ENCODE measurements around the gene SPDYE16. TPM values are rescaled to one million over a fixed set of nuclear protein-coding genes. Genes with fewer than 3 reads are reported as not detected.
"Not testable (repeated sequence)": the region's sequence is repeated elsewhere in the genome, so short reads cannot be mapped to it uniquely, and the experiment has no call there.

Gene SPDYE16
- total RNA-seq, 2 donors from 2014 or later, result 0.10 TPM; not detected in 1

- DNase-seq (ENCODE audit: low spot score in 2 of 2); H3K27ac Mint-ChIP-seq; H3K9me3 Mint-ChIP-seq; H3K36me3 Mint-ChIP-seq: not testable (repeated sequence)
- peak in 1 of 2 donors; percentile 19 for ATAC-seq
Measured at GRCh38 chr7:76511911-76512885, 30.9 kb downstream of the SPDYE16 start.

GRCh38 chr7:76511200-76511910 lies 31.7 kb downstream of the SPDYE16 start:
- not testable (repeated sequence) for ATAC-seq; H3K9me3 Mint-ChIP-seq; H3K27ac Mint-ChIP-seq; H3K36me3 Mint-ChIP-seq; DNase-seq (ENCODE audit: low spot score in 2 of 2)

GRCh38 chr7:76509931-76510877 lies 32.9 kb downstream of the SPDYE16 start, which contains the start of gene UPK3B:
Gene UPK3B (plus strand): TSS chr7:76510552. CDS start chr7:76510653, 101 bp downstream.
- no peaks in the 10 kb centered on the region for H3K36me3 Mint-ChIP-seq
- H3K27ac Mint-ChIP-seq, result peak within 1 kb of the TSS in 1 of 2 donors; percentile 24
- ATAC-seq (no peak), DNase-seq (ENCODE audit: low spot score in 2 of 2) (no peak)
- no peaks in the 10 kb centered on the region for H3K9me3 Mint-ChIP-seq

- Mint-ChIP-seq H3K9me3 (no peaks in the 10 kb centered on the region), H3K36me3 (no peaks in the 10 kb centered on the region), H3K27ac (no peak overlapping the region)
- DNase-seq (ENCODE audit: low spot score in 2 of 2) (no peak), ATAC-seq (peak in 1 of 2 donors; percentile 23)
Measured at GRCh38 chr7:76507723-76508406, 35.2 kb downstream of the SPDYE16 start.

- not testable (repeated sequence) for H3K36me3 Mint-ChIP-seq; H3K9me3 Mint-ChIP-seq; H3K27ac Mint-ChIP-seq; ATAC-seq; DNase-seq (ENCODE audit: low spot score in 2 of 2)
Measured at GRCh38 chr7:76506643-76507042, 36.5 kb downstream of the SPDYE16 start.

GRCh38 chr7:76506081-76506440 lies 37.0 kb downstream of the SPDYE16 start:
- ATAC-seq (no peak), DNase-seq (ENCODE audit: low spot score in 2 of 2) (no peak)

GRCh38 chr7:76505168-76506080 lies 37.7 kb downstream of the SPDYE16 start:
- Mint-ChIP-seq H3K9me3 (no peaks in the 10 kb centered on the region), H3K36me3 (no peaks in the 10 kb centered on the region), H3K27ac (no peak overlapping the region)
- ATAC-seq (no peak), DNase-seq (ENCODE audit: low spot score in 2 of 2) (no peak)

More at GRCh38 chr7:76506081-76506440, 37.0 kb downstream of the SPDYE16 start:
- Mint-ChIP-seq H3K9me3 (no peaks in the 10 kb centered on the region), H3K27ac (no peak overlapping the region), H3K36me3 (no peaks in the 10 kb centered on the region)

- H3K36me3 Mint-ChIP-seq; H3K9me3 Mint-ChIP-seq; DNase-seq (ENCODE audit: low spot score in 2 of 2): not testable (repeated sequence)
- peak in 1 of 2 donors; percentile 8 for ATAC-seq
- peak overlapping the region; percentile 15 to 22 for H3K27ac Mint-ChIP-seq
Measured at GRCh38 chr7:76504351-76505167, 38.5 kb downstream of the SPDYE16 start.

- ATAC-seq; DNase-seq (ENCODE audit: low spot score in 2 of 2); H3K9me3 Mint-ChIP-seq; H3K27ac Mint-ChIP-seq; H3K36me3 Mint-ChIP-seq: not testable (repeated sequence)
Measured at GRCh38 chr7:76503244-76503643, 39.9 kb downstream of the SPDYE16 start.

GRCh38 chr7:76502836-76503235 lies 40.3 kb downstream of the SPDYE16 start:
- ATAC-seq; H3K36me3 Mint-ChIP-seq; H3K9me3 Mint-ChIP-seq; DNase-seq (ENCODE audit: low spot score in 2 of 2); H3K27ac Mint-ChIP-seq: not testable (repeated sequence)

GRCh38 chr7:76502224-76502623 lies 40.9 kb downstream of the SPDYE16 start:
- peak overlapping the region in 1 of 2 donors; percentile 85 for H3K27ac Mint-ChIP-seq
- H3K9me3 Mint-ChIP-seq; ATAC-seq; H3K36me3 Mint-ChIP-seq; DNase-seq (ENCODE audit: low spot score in 2 of 2): not testable (repeated sequence)

GRCh38 chr7:76499924-76500241 lies 43.2 kb downstream of the SPDYE16 start:
- not testable (repeated sequence) for H3K27ac Mint-ChIP-seq; H3K9me3 Mint-ChIP-seq; DNase-seq (ENCODE audit: low spot score in 2 of 2); H3K36me3 Mint-ChIP-seq
- ATAC-seq, result peak; percentile 20 to 58

GRCh38 chr7:76499201-76499923 lies 43.7 kb downstream of the SPDYE16 start:
- ATAC-seq, result peak in 1 of 2 donors; percentile 25
- not testable (repeated sequence) for DNase-seq (ENCODE audit: low spot score in 2 of 2); H3K27ac Mint-ChIP-seq; H3K36me3 Mint-ChIP-seq; H3K9me3 Mint-ChIP-seq
